Activated CD4-positive, alpha-beta T cell treated with anti-CD3 and anti-CD28 coated beads, Interleukin-2, amount 50 U/mL, for 1 hour (primary cell): ENCODE results near the gene C2CD4D.

ENCODE experiments used
- DNase-seq: peaks from one replicate; pipeline ENCODE4 v3.0.0-alpha.2; 2020

C2CD4D gene

GRCh38 chr1:151811181-151811580 lies 28.4 kb downstream of the C2CD4D start:
- DNase-seq: no peak

- no peak for DNase-seq
These were observed 29.5 kb downstream of the C2CD4D start for GRCh38 chr1:151809985-151810556.

GRCh38 chr1:151809290-151809984 lies 30.2 kb downstream of the C2CD4D start:
- no peak for DNase-seq

GRCh38 chr1:151807766-151808165 lies 31.9 kb downstream of the C2CD4D start:
- DNase-seq: no peak

GRCh38 chr1:151807131-151807530 lies 32.5 kb downstream of the C2CD4D start:
- no peak for DNase-seq

GRCh38 chr1:151806170-151806569 lies 33.5 kb downstream of the C2CD4D start:
- DNase-seq: no peak

- DNase-seq: no peak
These were observed 34.4 kb downstream of the C2CD4D start, which contains the start of gene LINGO4 for GRCh38 chr1:151805066-151805820. Gene LINGO4, minus strand, starts transcription at chr1:151805419. Its CDS starts 2,715 bp downstream, at chr1:151802704.

- no peak for DNase-seq
These were observed 35.7 kb downstream of the C2CD4D start for GRCh38 chr1:151803915-151804314.

GRCh38 chr1:151803164-151803563 lies 36.5 kb downstream of the C2CD4D start:
- DNase-seq: no peak

GRCh38 chr1:151802372-151802771 lies 37.2 kb downstream of the C2CD4D start:
- DNase-seq: no peak

GRCh38 chr1:151801846-151802245 lies 37.8 kb downstream of the C2CD4D start:
- no peak for DNase-seq

- DNase-seq: no peak
These were observed 38.3 kb downstream of the C2CD4D start for GRCh38 chr1:151801310-151801820.

- DNase-seq: no peak
These were observed 38.8 kb downstream of the C2CD4D start for GRCh38 chr1:151800830-151801229.

GRCh38 chr1:151799179-151800022 lies 40.2 kb downstream of the C2CD4D start:
- no peak for DNase-seq

- DNase-seq: no peak
These were observed 41.0 kb downstream of the C2CD4D start for GRCh38 chr1:151798571-151798970.

- DNase-seq: no peak
These were observed 48.5 kb downstream of the C2CD4D start for GRCh38 chr1:151790940-151791651.

GRCh38 chr1:151790071-151790939 lies 49.3 kb downstream of the C2CD4D start, which contains the start of gene TDRKH:
Gene TDRKH, minus strand, starts transcription at chr1:151790500. Its CDS starts 7,478 bp downstream, at chr1:151783022.
- DNase-seq: peak; percentile 98
